Measurements from ENCODE around the gene NIF3L1.

GRCh38 chr2:200945395-200945729 is 56.2 kb downstream of the NIF3L1 start:
- TF ChIP-seq, protein P1, sequence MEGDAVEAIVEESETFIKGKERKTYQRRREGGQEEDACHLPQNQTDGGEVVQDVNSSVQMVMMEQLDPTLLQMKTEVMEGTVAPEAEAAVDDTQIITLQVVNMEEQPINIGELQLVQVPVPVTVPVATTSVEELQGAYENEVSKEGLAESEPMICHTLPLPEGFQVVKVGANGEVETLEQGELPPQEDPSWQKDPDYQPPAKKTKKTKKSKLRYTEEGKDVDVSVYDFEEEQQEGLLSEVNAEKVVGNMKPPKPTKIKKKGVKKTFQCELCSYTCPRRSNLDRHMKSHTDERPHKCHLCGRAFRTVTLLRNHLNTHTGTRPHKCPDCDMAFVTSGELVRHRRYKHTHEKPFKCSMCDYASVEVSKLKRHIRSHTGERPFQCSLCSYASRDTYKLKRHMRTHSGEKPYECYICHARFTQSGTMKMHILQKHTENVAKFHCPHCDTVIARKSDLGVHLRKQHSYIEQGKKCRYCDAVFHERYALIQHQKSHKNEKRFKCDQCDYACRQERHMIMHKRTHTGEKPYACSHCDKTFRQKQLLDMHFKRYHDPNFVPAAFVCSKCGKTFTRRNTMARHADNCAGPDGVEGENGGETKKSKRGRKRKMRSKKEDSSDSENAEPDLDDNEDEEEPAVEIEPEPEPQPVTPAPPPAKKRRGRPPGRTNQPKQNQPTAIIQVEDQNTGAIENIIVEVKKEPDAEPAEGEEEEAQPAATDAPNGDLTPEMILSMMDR (IDR thresholded peaks at IDR 0.05) = no peak
- no peak for TF ChIP-seq POLR2AphosphoS5 (IDR thresholded peaks at IDR 0.05)
